Hepatocyte (in vitro differentiated cells): ENCODE measurements around the gene SMPX. TPM values are rescaled to one million over a fixed set of nuclear protein-coding genes. Genes with fewer than 3 reads are reported as not detected.

Experiments used
- DNase-seq: peaks from one replicate; pipeline ENCODE4 v3.0.0-alpha.2; 2016; ENCODE audit warnings: low spot score
- H2AFZ ChIP-seq: fragments of 200-600 bp; sonication (generic); 2 replicates; pipeline ENCODE4 v1.6.0; 2016; ENCODE audit warnings: antibody characterized with exemption, mild to moderate bottlenecking
- H3K27ac ChIP-seq: fragments of 200-600 bp; sonication (generic); 2 replicates; pipeline ENCODE4 v1.5.1; 2016; ENCODE audit warnings: mild to moderate bottlenecking
- H3K27me3 ChIP-seq: fragments of 200-600 bp; sonication (generic); 2 replicates; pipeline ENCODE4 v1.6.1; 2016
- H3K36me3 ChIP-seq: fragments of 200-600 bp; sonication (generic); replicated peaks from 2 replicates; pipeline ENCODE4 v1.5.1; 2016; ENCODE audit warnings: low read depth; ENCODE audit not compliant: insufficient read depth
- H3K4me1 ChIP-seq: fragments of 200-600 bp; sonication (generic); 2 replicates; pipeline ENCODE4 v1.5.1; 2016; ENCODE audit warnings: mild to moderate bottlenecking, moderate library complexity; ENCODE audit not compliant: insufficient read depth
- H3K4me2 ChIP-seq: fragments of 200-600 bp; sonication (generic); 2 replicates; pipeline ENCODE4 v1.6.0; 2016
- H3K4me3 ChIP-seq: fragments of 200-600 bp; sonication (generic); 2 replicates; pipeline ENCODE4 v1.5.1; 2016; ENCODE audit warnings: mild to moderate bottlenecking
- H3K79me2 ChIP-seq: fragments of 200-600 bp; sonication (generic); 2 replicates; pipeline ENCODE4 v1.6.0; 2017; ENCODE audit warnings: mild to moderate bottlenecking
- H3K9me2 ChIP-seq: fragments of 200-600 bp; sonication (generic); replicated peaks from 2 replicates; pipeline ENCODE4 v1.6.0; 2017; ENCODE audit warnings: mild to moderate bottlenecking; ENCODE audit not compliant: insufficient read depth
- H3K9me3 ChIP-seq: fragments of 200-600 bp; sonication (generic); 2 replicates; pipeline ENCODE4 v1.5.1; 2016; ENCODE audit warnings: low read depth, mild to moderate bottlenecking
- H4K20me1 ChIP-seq: fragments of 200-600 bp; sonication (generic); 2 replicates; pipeline ENCODE4 v1.6.0; 2016; ENCODE audit warnings: mild to moderate bottlenecking; ENCODE audit not compliant: insufficient read depth, poor library complexity, severe bottlenecking
- EZH2 ChIP-seq: fragments of 200-600 bp; sonication (generic); IDR thresholded peaks from 2 replicates; pipeline ENCODE4 v1.6.1; 2016; ENCODE audit warnings: antibody characterized with exemption, mild to moderate bottlenecking, borderline replicate concordance
- EZH2phosphoT487 ChIP-seq: fragments of 200-600 bp; sonication (generic); IDR thresholded peaks from one replicate; pipeline ENCODE4 v1.6.1; 2018; ENCODE audit warnings: antibody characterized with exemption, mild to moderate bottlenecking, low read depth, moderate library complexity; ENCODE audit not compliant: unreplicated experiment, severe bottlenecking
- WGBS: methylation state at CpG from one replicate; pipeline ENCODE4 v1.1.6; 2016; ENCODE audit warnings: low lambda C conversion rate; ENCODE audit errors: missing lambda C conversion rate; 5-methylcytosine and 5-hydroxymethylcytosine counted together
- polyA plus RNA-seq: library from polyadenylated mRNA; unstranded; fragments of >200 nt; fragmentation: Nextera tagmentation; extraction: Ambion mirVana; gene quantifications from 2 replicates; pipeline ENCODE4 v1.2.1, GENCODE V29; 2016
- total RNA-seq: library from RNA; depleted of rRNA; stranded (reverse); fragments of >200 nt; gene quantifications from 2 replicates; pipeline ENCODE4 v1.2.3, GENCODE V29; 2014
- TF ChIP-seq, protein P1 (sequence below): fragments of 200-600 bp; sonication (generic); IDR thresholded peaks from 2 replicates; pipeline ENCODE4 v1.5.1; 2016; ENCODE audit warnings: antibody characterized with exemption, mild to moderate bottlenecking; ENCODE audit not compliant: poor library complexity

The SMPX gene
- total and polyA plus RNA-seq, 2 experiments from 2014 or later, result 1.4 to 3.0 TPM

- Histone ChIP-seq H3K4me1 (no peaks in the 10 kb centered on the region), H3K27ac (no peak overlapping the region), H3K36me3 (no peaks in the 10 kb centered on the region), H3K4me2 (no peak overlapping the region), H3K9me3 (no peaks in the 10 kb centered on the region), H4K20me1 (no peaks in the 10 kb centered on the region), H3K9me2 (no peaks in the 10 kb centered on the region), H3K4me3 (no peak overlapping the region), H2AFZ (no peak overlapping the region), H3K79me2 (no peaks in the 10 kb centered on the region), H3K27me3 (no peaks in the 10 kb centered on the region)
- no peak for DNase-seq
- no peak for TF ChIP-seq EZH2
- TF ChIP-seq, protein P1, sequence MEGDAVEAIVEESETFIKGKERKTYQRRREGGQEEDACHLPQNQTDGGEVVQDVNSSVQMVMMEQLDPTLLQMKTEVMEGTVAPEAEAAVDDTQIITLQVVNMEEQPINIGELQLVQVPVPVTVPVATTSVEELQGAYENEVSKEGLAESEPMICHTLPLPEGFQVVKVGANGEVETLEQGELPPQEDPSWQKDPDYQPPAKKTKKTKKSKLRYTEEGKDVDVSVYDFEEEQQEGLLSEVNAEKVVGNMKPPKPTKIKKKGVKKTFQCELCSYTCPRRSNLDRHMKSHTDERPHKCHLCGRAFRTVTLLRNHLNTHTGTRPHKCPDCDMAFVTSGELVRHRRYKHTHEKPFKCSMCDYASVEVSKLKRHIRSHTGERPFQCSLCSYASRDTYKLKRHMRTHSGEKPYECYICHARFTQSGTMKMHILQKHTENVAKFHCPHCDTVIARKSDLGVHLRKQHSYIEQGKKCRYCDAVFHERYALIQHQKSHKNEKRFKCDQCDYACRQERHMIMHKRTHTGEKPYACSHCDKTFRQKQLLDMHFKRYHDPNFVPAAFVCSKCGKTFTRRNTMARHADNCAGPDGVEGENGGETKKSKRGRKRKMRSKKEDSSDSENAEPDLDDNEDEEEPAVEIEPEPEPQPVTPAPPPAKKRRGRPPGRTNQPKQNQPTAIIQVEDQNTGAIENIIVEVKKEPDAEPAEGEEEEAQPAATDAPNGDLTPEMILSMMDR, result no peak
- WGBS, result 70% methylated on average over 4 of the region's 4 CpGs
Measured at GRCh38 chrX:21723814-21724213, 34.1 kb downstream of the SMPX start.

DNA sequence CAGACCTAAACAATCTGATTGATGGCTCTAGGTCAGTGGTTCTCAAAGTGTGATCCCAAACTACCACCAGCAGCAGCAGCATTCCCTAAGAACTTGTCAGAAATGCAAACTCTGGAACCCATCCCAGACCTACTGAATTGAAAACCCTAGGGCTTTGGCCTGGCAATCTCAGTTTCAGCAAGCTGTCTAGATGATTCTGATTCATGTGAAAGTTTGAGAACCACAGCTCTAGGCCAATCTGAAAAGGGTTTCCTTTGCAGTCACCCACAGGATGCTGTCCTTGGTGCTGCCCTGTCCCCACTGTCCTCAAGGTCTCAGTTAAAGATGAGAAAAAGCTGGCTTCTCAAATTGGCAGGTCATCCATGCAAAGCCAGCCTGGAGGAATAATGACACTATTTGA is 34.8 kb downstream of the SMPX start:
- Histone ChIP-seq H3K79me2 (no peaks in the 10 kb centered on the region), H3K9me3 (no peaks in the 10 kb centered on the region), H3K4me1 (no peaks in the 10 kb centered on the region), H4K20me1 (no peaks in the 10 kb centered on the region), H3K27ac (no peak overlapping the region), H2AFZ (no peak overlapping the region), H3K9me2 (no peaks in the 10 kb centered on the region), H3K4me3 (no peak overlapping the region), H3K4me2 (no peak overlapping the region), H3K36me3 (no peaks in the 10 kb centered on the region), H3K27me3 (no peaks in the 10 kb centered on the region)
- peak; percentile 14 for DNase-seq
- TF ChIP-seq EZH2 (no peak), EZH2phosphoT487 (no peak)
- TF ChIP-seq, protein P1, result no peak

DNA sequence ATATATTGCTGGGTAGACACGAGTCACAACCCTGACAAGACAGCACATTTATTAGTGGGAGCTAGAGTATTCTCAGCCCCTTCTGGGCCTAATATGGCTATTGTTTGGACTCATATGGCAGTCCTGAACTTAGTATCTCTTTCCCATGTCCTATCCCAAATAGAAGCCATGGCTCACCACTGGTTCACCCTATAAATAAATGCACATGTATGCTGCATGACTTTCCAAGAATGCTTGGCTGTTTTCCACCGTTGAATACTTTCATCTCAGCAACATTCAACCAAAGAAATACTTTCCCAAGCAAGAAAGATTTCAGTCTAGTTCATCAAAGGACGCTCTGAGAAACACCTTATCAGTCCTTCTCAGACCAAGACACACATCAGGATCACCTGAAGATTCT is 36.7 kb downstream of the SMPX start:
- no peak overlapping the region for H3K4me2 ChIP-seq
- H3K9me3 ChIP-seq, result no peaks in the 10 kb centered on the region
- TF ChIP-seq EZH2 (no peak), EZH2phosphoT487 (no peak)
- TF ChIP-seq, protein P1, result no peak
- WGBS, result 73% methylated on average over 3 of the region's 3 CpGs
- DNase-seq, result no peak
- no peaks in the 10 kb centered on the region for H3K36me3 ChIP-seq
- no peaks in the 10 kb centered on the region for H3K9me2 ChIP-seq
- H3K27ac ChIP-seq, result no peak overlapping the region
- H3K27me3 ChIP-seq, result no peaks in the 10 kb centered on the region
- H2AFZ ChIP-seq, result no peak overlapping the region
- H3K79me2 ChIP-seq, result no peaks in the 10 kb centered on the region
- no peaks in the 10 kb centered on the region for H3K4me1 ChIP-seq
- no peaks in the 10 kb centered on the region for H4K20me1 ChIP-seq
- H3K4me3 ChIP-seq, result no peak overlapping the region

DNA sequence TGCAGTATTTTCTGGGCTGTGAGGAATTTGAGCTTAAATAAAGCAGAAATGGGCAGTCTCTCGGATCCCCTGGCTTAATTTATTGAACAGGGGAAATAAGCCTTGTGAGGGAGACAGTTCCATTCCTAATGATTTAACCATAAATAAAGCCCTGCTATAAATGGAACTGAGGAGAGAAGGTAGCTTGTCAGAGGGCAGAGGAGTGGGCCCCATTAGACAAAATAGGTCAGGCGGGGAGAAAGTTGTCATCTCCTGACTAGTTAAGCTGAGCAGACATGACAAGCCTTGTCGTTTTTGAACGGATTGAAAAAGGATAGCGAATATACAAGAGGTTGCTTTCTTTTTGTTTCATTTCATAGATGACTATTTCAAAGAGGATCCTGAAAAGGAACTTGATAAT is 39.3 kb downstream of the SMPX start:
- H3K4me1 ChIP-seq, result no peaks in the 10 kb centered on the region
- TF ChIP-seq, protein P1, result no peak
- no peak for TF ChIP-seq EZH2phosphoT487
- TF ChIP-seq EZH2, result no peak
- no peaks in the 10 kb centered on the region for H3K9me3 ChIP-seq

More for the DNA sequence above, 39.3 kb downstream of the SMPX start:
- Histone ChIP-seq H3K4me2 (no peak overlapping the region), H3K4me3 (no peak overlapping the region), H3K79me2 (no peaks in the 10 kb centered on the region), H3K9me2 (no peaks in the 10 kb centered on the region), H3K27ac (no peak overlapping the region), H3K27me3 (no peaks in the 10 kb centered on the region), H3K36me3 (no peaks in the 10 kb centered on the region), H4K20me1 (no peaks in the 10 kb centered on the region), H2AFZ (no peak overlapping the region)
- no peak for DNase-seq
- WGBS, result 73% methylated on average over 5 of the region's 5 CpGs
